ENCODE results near the gene FHAD1. TPM values are rescaled to one million over a fixed set of nuclear protein-coding genes. Genes with fewer than 3 reads are reported as not detected.

FHAD1 gene
- total and polyA plus RNA-seq, 9 of the 15 experiments (the other 6 are each of a cell fraction or from before 2014, with no cell fraction given), result 0.32 to 2.1 (median 1.5) TPM; not detected in 1

Other genes starting within 250 kb of the FHAD1 start
- gene TMEM51, start 93.5 kb upstream of the FHAD1 start, total RNA-seq (2014; rRNA removed), result 0.95 and 1.1 TPM in 2 replicates
- 0.16 and 0.55 TPM in 2 replicates for gene TMEM51, start 93.5 kb upstream of the FHAD1 start, total RNA-seq (2014; rRNA removed; fragmentation: Illumina TruSeq; extraction: Trizol)
- gene TMEM51, start 93.5 kb upstream of the FHAD1 start, total RNA-seq (2015; rRNA removed; fragmentation: Illumina TruSeq; extraction: Trizol), result 0.58 and 0.64 TPM in 2 replicates
- 0.80 and 1.0 TPM in 2 replicates for gene TMEM51, start 93.5 kb upstream of the FHAD1 start, total RNA-seq (2021)
- 0.13 and 0.49 TPM in 2 replicates for gene TMEM51, start 93.5 kb upstream of the FHAD1 start, polyA plus RNA-seq (2011; rRNA removed)
- 0.88 and 0.94 TPM in 2 replicates for gene TMEM51, start 93.5 kb upstream of the FHAD1 start, polyA plus RNA-seq (2014; fragmentation: Illumina TruSeq; extraction: Trizol)
- gene TMEM51, start 93.5 kb upstream of the FHAD1 start, polyA plus RNA-seq (2014; fragmentation: Nextera tagmentation; extraction: Ambion mirVana), result under 1 TPM; 0.06 to 0.07 TPM
- gene TMEM51, start 93.5 kb upstream of the FHAD1 start, polyA plus RNA-seq (2014; rRNA removed), result 0.62 and 1.4 TPM in 2 replicates
- 53.6 and 62.9 TPM in 2 replicates for gene EFHD2, start 162.7 kb downstream of the FHAD1 start, total RNA-seq (2014; rRNA removed)
- gene EFHD2, start 162.7 kb downstream of the FHAD1 start, total RNA-seq (2014; rRNA removed; fragmentation: Illumina TruSeq; extraction: Trizol), result 8.6 and 8.8 TPM in 2 replicates
- 25.2 and 27.9 TPM in 2 replicates for gene EFHD2, start 162.7 kb downstream of the FHAD1 start, total RNA-seq (2015; rRNA removed; fragmentation: Illumina TruSeq; extraction: Trizol)
- gene EFHD2, start 162.7 kb downstream of the FHAD1 start, total RNA-seq (2021), result 64.3 and 70.0 TPM in 2 replicates
- 19.7 and 22.8 TPM in 2 replicates for gene EFHD2, start 162.7 kb downstream of the FHAD1 start, polyA plus RNA-seq (2011; rRNA removed)
- gene EFHD2, start 162.7 kb downstream of the FHAD1 start, polyA plus RNA-seq (2014; fragmentation: Illumina TruSeq; extraction: Trizol), result 26.1 and 40.7 TPM in 2 replicates
- 1 to 10 TPM; 1.7 to 1.8 TPM for gene EFHD2, start 162.7 kb downstream of the FHAD1 start, polyA plus RNA-seq (2014; fragmentation: Nextera tagmentation; extraction: Ambion mirVana)
- gene EFHD2, start 162.7 kb downstream of the FHAD1 start, polyA plus RNA-seq (2014; rRNA removed), result 62.3 and 73.5 TPM in 2 replicates
- gene CTRC, start 191.2 kb downstream of the FHAD1 start, total RNA-seq (2014; rRNA removed), result not detected in 2 replicates
- not detected in 2 replicates for gene CTRC, start 191.2 kb downstream of the FHAD1 start, total RNA-seq (2014; rRNA removed; fragmentation: Illumina TruSeq; extraction: Trizol)
- not detected in 2 replicates for gene CTRC, start 191.2 kb downstream of the FHAD1 start, total RNA-seq (2015; rRNA removed; fragmentation: Illumina TruSeq; extraction: Trizol)
- 0.84 and 1.2 TPM in 2 replicates for gene CTRC, start 191.2 kb downstream of the FHAD1 start, total RNA-seq (2021)
- gene CTRC, start 191.2 kb downstream of the FHAD1 start, polyA plus RNA-seq (2011; rRNA removed), result not detected in 2 replicates
- gene CTRC, start 191.2 kb downstream of the FHAD1 start, polyA plus RNA-seq (2014; fragmentation: Illumina TruSeq; extraction: Trizol), result not detected in 2 replicates
- gene CTRC, start 191.2 kb downstream of the FHAD1 start, polyA plus RNA-seq (2014; fragmentation: Nextera tagmentation; extraction: Ambion mirVana), result not detected
- not detected in 2 replicates for gene CTRC, start 191.2 kb downstream of the FHAD1 start, polyA plus RNA-seq (2014; rRNA removed)
- gene CELA2A, start 209.5 kb downstream of the FHAD1 start, total RNA-seq (2014; rRNA removed), result not detected in 2 replicates
- not detected in 2 replicates for gene CELA2A, start 209.5 kb downstream of the FHAD1 start, total RNA-seq (2014; rRNA removed; fragmentation: Illumina TruSeq; extraction: Trizol)
- gene CELA2A, start 209.5 kb downstream of the FHAD1 start, total RNA-seq (2015; rRNA removed; fragmentation: Illumina TruSeq; extraction: Trizol), result not detected in 2 replicates
- 0.47 and 0.62 TPM in 2 replicates for gene CELA2A, start 209.5 kb downstream of the FHAD1 start, total RNA-seq (2021)
- gene CELA2A, start 209.5 kb downstream of the FHAD1 start, polyA plus RNA-seq (2011; rRNA removed), result not detected in 2 replicates
- gene CELA2A, start 209.5 kb downstream of the FHAD1 start, polyA plus RNA-seq (2014; fragmentation: Illumina TruSeq; extraction: Trizol), result not detected in 2 replicates
- gene CELA2A, start 209.5 kb downstream of the FHAD1 start, polyA plus RNA-seq (2014; fragmentation: Nextera tagmentation; extraction: Ambion mirVana), result not detected
- not detected in 2 replicates for gene CELA2A, start 209.5 kb downstream of the FHAD1 start, polyA plus RNA-seq (2014; rRNA removed)
- 2.1 TPM in 1 of 2 replicates, not detected in the other for gene CELA2B, start 228.9 kb downstream of the FHAD1 start, total RNA-seq (2014; rRNA removed)
- gene CELA2B, start 228.9 kb downstream of the FHAD1 start, total RNA-seq (2014; rRNA removed; fragmentation: Illumina TruSeq; extraction: Trizol), result not detected in 2 replicates
- not detected in 2 replicates for gene CELA2B, start 228.9 kb downstream of the FHAD1 start, total RNA-seq (2015; rRNA removed; fragmentation: Illumina TruSeq; extraction: Trizol)
- gene CELA2B, start 228.9 kb downstream of the FHAD1 start, total RNA-seq (2021), result 0.40 and 0.51 TPM in 2 replicates
- gene CELA2B, start 228.9 kb downstream of the FHAD1 start, polyA plus RNA-seq (2011; rRNA removed), result not detected in 2 replicates
- not detected in 2 replicates for gene CELA2B, start 228.9 kb downstream of the FHAD1 start, polyA plus RNA-seq (2014; fragmentation: Illumina TruSeq; extraction: Trizol)
- gene CELA2B, start 228.9 kb downstream of the FHAD1 start, polyA plus RNA-seq (2014; fragmentation: Nextera tagmentation; extraction: Ambion mirVana), result under 1 TPM in 1 of 2 experiments, not detected in 1; 0.25 TPM
- gene CELA2B, start 228.9 kb downstream of the FHAD1 start, polyA plus RNA-seq (2014; rRNA removed), result 0.25 and 0.39 TPM in 2 replicates

All from K562 (cell line).